HG02610 (cell line): ENCODE data around the gene CD58.
"Not testable (repeated sequence)": the region's sequence is repeated elsewhere in the genome, so short reads cannot be mapped to it uniquely, and the experiment has no call there.

Experiments used
- ATAC-seq: cut with Tn5 transposase; IDR thresholded peaks from one replicate; pipeline ENCODE4 v1.9.1; 2021; ENCODE audit warnings: mild to moderate bottlenecking, moderate library complexity; ENCODE audit not compliant: unreplicated experiment

Gene CD58

DNA sequence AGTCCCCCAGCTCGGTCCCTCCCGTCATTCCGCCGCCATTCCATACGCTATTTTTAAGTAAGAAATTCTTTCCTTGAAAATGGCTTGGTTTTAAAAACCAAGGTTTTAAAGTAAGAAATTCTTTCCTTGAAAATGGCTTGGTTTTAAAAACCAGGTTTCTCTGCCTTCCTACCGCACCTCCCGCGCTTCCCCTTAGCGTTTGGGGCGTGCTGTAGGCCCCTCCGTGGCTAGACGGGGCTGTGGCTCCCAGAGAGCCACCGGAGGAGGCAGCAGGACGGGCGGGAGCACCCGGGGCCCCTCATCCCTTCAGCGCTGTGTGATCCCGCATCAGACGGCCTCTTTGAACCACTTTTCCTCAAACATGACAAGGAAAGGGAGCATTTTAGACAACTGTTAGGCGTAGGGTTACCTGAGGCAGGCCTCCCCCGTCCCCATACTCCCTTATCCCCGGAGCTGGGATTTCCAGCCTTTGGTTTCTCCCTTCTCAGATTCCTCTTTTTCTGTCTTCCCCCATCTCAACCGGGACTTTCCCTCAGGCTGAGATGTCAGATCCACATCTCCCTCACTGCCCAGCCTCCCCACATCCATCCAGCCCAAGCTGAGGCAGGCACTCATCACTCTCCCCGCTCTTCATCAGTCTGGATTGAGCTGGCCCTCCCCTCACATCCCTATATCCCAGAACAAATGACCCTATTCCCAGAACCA is 541 bp upstream of the CD58 start:
- no peak for ATAC-seq

DNA sequence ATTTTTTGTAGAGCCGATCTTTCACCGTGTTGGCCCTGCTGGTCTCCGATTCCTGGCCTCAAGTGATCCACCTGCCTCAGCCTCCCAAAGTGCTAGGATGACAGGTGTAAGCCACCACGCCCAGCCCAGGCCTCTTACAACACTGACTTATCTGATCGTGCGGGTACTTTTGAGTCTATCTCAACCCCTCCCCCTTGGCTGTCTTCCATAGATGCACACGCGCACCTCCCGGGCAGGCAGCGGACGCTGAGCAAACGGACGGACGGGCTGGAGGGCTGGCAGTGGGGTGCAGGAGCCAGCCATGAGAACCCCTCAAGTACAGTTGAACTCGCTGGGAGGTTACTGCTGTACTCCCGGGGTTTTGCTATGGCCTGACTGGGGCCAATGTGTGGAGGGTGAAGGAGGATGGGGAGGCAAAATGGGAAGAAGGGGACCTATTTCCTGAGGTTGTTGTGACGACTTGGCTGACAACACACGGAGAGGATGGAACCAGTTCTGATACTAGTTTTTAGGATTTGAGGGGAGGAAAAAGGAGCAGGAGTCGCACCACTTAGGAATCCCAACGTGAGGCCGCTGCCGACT is 959 bp downstream of the CD58 start:
- ATAC-seq, result no peak

DNA sequence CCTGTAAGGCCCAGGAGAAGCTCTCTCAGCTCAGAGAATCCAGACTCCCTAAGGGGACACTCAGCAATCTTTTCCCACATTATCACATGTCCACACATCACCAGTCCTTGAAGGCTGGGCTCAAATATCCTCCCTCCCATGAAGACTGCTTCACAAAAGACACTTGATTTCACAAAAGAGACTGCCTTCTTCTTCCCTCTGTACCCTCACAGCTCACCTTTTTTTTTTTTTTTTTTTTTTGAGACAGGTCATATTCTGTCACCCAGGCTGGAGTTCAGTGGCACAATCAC is 1.5 kb downstream of the CD58 start:
- ATAC-seq, result no peak

DNA sequence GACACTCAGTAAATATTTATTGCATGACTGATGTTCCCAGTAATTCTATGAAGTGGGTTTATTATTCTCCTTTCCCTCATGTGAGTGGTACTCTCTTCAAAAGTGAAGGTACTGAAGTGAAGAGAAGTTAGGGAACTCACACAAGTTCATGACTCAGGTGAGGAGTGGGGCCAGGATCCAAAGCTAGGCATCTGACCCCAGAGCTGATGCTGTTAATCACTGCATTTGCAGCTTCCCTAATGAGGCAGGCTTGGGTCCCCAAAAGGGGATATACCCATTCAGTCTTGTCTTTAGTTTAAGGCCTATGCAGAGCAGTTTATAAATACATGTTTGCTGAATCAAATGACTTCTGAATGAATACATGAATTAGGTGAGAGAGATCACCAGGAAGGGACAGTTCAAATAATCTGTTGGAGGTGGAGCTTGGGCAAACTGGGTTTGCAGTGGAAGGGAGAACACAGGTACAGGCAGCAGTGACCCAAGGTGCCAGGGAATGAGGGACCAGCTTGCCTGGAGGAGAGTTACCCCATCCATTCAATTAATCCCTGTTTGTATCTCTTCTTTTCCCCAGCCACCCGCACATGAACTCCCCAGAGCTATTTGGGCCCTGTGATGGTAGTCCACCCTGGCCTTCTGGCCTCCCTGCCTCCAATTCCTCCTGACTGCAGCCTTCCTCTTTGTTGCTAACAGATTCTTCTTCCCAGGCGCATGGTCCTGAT is 2.0 kb downstream of the CD58 start:
- no peak for ATAC-seq

DNA sequence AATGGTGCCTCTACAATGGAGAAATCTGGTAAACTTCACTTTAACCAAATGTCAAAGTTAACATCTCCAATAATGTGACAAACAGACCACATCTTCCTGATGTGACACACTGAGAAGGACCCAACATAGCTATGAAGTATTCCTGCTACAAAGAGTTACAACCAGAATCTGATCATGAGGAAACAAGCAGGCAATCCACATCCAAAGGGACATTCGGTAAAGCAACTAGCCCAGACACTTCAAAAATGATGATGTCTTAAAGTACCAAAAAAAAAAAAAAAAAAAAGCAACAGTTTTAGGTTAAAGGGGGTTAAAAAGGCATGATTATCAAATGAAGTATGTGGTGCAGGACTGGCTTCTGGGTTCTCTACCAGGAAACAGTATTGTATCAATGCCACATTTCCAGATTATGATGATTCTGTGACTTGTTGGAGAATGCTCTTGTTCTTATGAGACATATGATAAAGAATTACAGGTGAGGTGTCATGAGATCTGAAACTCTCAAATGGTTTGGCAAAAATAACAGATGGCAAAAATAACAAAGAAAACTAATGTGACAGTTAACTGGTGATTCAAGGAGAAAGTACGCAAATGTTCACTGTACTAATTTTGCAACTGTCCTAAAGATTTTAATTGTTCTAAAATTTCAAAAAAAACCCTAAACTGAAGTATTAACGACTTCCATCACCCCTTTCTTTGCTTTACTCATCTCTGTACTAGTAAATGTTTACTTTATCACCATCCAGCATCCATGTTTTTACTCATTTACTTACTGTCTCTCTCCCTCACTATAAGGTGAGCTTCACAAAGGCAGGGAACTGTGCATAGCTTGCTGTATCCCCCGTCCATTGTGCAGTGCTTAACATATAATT is 2.8 kb downstream of the CD58 start:
- peak; percentile 35 for ATAC-seq

DNA sequence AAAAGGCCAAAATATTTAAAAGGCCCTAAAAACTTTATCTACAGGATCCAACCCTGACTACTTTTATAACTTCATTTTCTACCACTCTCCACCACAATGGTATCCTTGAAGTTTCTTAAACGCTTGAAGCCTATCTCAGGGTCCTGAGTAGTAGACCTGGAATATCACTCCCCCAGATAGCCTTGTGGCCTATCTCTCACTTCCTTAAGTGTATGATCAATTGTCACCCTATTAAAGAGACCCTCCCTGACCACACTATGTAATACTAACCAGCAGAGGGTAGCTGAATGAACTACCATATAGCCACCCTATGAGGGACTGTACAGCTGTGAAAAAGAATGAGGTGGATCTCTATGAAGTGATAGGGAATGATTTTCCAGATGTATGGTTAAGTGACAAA is 5.6 kb downstream of the CD58 start:
- no peak for ATAC-seq

DNA sequence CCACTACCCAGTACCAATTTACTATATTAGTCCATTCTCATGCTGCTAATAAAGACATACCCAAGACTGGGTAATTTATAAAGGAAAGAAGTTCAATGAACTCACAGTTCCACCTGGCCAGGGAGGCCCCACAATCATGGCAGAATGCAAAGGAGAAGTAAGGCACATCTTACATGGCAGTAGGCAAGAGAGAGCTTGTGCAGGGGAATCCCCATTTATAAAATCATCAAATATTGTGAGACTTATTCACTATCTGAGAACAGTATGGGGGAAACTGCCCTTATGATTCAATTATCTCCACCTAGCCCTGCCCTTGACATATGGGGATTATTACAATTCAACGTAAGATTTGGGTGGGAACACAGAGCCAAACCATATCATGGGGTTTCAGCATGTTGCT is 6.4 kb downstream of the CD58 start:
- ATAC-seq, result no peak

DNA sequence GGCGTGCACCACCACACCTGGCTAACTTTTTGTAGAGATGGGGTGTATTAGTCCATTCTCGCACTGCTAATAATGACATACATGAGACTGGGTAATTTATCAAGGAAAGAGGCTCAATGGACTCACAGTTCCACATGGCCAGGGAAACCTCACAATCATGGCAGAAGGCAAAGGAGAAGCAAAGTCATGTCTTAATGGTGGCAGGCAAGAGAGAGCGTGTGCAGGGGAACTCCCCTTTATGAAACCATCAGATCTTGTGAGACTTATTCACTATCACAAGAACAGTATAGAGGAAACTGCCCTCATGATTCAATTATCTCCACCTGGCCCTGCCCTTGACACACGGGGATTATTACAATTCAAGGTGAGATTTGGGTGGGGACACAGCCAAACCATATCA is 8.4 kb downstream of the CD58 start:
- not testable (repeated sequence) for ATAC-seq

DNA sequence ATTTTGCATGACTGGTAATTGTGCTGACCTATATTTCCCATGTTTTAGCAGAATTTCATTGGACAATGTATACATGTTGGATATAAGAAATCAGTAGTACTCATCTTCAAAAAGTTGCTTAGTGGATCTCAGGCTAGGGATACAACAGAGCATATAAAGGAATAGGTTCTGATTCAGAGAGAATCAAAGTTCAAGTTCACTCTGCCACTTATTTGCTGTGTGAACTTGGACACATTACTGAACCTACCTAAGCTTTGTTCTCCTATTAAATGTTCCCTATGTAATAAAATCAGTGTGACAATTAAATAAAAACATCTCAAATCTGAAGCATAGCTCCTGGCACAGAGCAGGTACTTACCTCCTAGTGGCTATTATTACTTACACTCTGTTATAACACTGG is 9.3 kb downstream of the CD58 start:
- ATAC-seq, result no peak

DNA sequence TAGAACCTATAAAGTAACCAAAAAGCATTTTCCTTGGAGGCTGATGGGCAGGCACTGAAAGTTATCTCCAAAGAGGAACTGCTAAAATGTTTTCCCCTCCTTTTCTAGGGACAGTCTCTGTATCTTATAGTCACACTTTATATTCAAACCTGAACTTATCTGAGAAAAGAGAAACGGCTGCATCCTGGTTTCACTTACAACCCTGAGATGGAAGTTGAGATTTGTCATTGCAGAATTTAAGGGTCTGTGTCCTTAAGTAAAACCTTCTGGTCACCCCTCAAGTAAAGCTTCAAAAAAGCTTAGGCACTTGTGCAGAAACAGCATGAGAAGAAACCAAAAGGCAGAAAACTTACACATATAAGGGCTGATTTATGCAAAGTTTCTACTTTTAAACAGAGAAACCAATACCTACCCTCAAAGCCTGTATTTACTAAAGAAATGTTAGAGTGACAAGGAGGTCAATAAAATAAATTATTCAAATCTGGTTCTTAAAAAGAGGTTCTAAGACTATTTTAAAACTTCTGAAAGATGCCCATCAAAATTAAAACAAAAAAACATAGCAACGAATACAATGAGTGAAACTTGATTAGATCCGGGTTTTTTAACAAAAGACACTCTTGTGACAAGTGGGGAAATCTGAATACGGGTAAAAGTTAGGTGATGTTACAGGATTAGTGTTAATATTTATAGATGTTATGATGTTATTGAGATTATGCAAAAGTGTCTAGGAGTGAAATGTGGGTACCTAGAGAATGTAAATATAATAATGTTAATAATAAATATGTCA is 9.9 kb downstream of the CD58 start:
- ATAC-seq, result no peak

DNA sequence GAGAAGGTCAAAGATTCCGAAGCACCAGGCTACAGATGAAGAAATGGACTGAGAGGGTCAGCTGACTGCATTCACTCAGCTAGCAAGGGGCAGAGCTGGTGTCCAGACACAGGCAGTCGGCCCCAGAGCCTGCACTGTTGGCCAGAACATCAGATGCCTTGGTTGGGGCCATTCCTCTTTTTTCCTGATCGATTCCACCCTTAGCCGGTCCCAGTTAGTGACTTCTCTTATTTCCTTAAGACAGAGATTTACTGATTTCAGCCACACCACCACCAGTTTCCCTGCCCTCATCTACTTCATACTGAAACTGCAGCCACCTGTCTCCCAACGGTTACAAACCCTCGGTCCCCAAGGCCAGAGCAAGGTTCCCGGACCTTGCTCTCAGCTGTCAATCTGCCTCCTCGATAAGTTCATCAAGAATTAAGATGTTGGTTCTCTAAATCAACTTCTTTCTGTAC is 11.5 kb downstream of the CD58 start:
- ATAC-seq, result peak; percentile 34

DNA sequence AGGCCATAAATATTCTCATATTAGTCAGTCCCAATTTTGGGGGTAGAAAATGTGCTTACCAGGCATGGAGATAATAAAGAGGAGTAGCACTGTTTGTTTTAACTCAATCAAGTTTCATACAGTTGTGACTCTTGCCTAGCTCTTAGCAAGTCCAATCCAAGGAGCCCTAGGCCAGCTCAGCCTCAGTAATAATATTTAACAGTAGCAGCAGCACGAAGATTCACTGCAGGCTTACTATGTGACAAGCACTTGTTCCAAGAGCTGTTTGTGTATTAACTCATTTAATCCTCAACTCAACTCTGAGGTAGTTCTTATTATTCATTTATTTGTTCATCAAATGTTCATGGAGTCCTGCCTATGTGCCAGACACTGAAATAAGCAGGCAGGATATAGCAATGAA is 12.3 kb downstream of the CD58 start:
- no peak for ATAC-seq

DNA sequence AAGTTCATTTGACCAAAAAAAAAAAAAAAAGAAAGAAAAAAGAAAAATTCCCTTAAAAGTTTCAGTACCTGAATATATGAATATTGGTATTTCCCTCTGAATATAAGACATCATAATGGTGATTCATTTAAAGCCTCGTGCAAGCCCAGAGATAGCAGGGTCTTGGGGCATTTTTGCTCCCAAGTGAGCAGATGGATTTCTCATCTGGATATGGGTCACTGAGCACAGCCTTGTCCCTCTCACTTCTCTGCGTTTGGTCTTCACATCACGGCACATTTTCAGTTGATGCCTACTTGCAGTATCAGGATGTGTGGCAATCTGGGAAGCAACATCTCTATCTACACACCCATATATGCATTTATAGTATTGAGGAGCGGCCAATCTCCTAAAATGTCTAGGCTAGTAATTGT is 12.7 kb downstream of the CD58 start:
- peak; percentile 34 for ATAC-seq

DNA sequence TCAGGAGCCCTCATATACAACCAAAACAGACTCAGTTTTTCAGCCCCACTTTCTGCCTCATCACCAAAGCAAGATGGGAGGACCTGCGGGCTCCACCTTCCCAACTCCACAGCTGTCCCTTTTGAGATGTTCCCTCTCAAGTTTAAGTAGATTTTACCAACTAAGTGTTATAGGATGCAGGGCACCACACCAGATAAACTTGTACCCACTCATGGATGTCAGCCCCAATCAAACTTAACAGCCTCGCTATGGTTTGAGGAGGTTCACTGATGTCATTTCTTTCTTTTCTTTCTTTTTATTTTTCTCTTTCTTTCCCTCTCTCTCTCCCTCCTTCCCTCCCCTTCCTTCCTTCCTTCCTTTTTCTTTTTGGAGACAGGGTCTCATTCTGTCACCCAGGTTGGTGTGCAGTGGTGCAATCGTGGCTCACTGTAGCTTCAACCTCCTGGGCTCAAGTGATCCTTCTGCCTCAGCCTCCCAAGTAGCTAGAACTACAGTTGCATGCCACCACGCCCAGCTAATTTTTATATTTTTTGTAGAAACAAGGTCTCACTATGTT is 13.4 kb downstream of the CD58 start:
- no peak for ATAC-seq

DNA sequence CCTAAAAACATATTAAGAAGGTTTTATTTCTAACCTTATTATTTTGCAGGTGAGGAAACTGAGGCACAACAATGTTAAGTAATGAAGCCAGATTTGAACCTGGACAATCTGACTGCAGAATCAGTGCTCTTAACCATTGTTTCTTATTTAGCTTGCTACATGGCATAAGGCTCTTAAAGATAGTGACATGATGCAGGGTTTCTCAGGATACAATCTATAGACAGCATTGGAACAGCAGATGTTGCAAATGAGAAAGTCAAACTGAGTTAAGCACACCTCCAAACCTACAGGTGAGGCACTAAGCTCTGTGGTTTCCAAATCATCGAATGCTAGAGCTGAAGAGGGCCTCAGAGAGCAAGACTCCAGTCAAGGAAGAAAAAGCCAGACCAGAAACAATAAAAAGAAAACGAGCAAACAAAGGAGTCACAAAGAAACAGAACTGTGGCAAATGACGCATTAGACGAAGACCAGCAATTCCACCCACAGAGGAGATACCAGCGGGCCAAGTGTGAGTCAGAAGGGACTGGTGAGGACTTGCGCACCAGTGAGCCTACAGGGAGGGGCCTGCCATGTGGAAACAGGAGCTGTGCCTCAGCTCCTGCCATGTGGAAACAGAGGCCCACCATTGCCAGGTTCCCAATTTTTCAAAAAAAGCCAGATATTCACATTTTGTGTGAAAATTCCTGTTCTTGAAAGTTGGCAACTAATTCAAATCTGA is 14.4 kb downstream of the CD58 start:
- ATAC-seq, result peak; percentile 75

DNA sequence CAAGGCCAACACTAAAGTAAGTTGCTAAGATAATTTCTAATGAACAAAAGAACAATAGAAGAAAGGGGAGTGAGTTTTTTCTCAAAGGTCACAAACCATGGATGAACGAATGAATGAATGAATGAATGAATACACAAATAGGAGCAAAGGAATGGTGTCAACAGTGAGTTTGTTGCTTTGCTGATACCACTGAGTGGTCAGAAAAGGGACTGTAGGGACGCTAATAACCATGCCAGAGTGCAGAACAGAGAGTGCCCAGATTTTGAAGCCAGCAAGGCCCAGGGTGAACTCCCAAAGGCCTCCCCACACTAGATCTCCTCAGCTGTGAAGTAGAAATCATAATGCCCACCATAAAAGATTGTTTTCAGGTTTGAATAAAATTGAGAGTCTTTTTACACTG is 15.9 kb downstream of the CD58 start:
- no peak for ATAC-seq

DNA sequence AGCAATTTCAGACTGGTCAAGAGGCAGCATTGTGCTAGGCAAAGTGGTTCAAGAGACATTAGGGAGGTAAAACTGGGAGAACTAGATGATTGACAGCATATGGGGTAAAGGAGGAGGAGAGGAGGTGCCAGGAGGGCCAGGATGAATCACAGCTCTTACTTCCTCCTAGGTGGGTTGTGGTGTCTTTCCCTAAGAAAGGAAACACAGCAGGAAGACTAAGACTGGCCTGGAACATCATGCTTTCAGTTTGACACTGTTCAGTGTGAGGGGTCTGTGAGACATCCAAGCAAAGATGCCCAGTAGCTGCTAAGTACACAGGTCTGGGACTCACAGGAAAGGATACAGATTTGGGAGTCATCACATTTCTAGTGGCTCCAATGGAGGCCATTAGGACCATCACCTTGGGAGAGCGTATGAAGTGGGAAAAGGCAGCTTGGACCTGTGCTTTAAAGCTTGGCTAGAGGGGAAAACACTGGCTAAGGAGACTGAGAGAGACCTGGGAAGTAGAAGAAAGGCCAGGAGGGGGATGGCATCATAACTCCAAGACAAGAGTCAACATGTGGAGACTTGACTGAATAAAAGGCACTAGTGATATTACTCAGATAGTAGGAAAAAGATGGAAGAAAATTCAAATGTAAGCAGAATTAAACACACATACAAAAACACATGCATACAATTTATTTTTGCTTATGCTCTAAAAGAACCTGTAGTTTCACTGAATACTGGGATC is 17.3 kb downstream of the CD58 start:
- ATAC-seq, result no peak

DNA sequence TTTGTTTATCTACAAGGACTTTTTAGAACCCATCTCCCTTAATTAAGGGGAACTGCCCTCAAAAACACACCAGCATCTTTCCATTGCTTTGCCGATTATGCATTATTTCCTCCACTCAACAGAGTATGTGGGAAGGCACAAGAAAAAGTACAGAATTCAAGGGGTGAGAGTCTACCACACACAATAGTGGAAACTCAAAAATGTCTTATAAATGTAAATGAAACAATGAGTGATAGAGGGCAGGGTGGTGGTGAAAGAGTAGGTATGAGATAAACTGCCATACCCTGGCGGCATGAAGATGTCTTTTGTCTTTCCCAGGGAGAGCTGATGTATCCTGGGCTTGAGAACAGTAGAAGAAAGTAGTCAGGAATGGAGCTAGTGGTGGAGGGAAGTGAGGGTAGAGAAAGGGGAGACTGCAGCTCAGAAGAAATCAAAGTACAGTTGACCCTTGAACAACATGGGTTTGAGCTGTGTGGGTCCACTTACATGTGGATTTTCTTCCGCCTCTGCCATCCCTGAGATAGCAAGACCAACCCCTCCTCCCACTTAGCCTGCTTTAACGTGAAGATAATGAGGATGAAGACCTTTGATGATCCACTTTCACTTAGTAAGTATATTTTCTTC is 24.4 kb downstream of the CD58 start:
- ATAC-seq, result no peak

DNA sequence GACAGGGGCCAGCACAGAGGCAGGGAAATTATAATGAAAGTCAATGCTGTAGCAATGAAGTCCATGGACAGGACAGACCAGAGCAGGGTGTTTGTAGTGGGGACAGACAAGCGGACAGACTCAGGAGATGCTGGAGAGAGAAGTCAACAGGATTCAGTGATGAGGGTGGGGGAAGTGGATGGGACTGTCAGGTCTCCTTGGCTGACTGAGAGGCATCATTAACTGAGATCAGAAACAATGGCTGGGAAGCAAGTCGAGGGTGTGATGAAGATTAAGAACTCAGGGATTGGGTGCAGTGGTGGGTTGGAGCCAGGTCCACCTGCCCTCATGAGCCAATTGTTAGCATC is 25.5 kb downstream of the CD58 start:
- ATAC-seq, result no peak
